HL-60 (cell line): ENCODE results near the gene PLEKHA3.

Experiments
- CTCF ChIP-seq: IDR thresholded peaks from one replicate; pipeline ENCODE4 v1.5.1; 2011; ENCODE audit warnings: low read length, control low read depth, inconsistent platforms; ENCODE audit not compliant: insufficient read depth
- GABPA ChIP-seq: IDR thresholded peaks from 2 replicates; pipeline ENCODE4 v1.6.1; 2012; ENCODE audit warnings: low read depth
- POLR2AphosphoS5 ChIP-seq: IDR thresholded peaks from 2 replicates; pipeline ENCODE4 v1.6.1; 2012; ENCODE audit warnings: low read depth
- REST ChIP-seq: IDR thresholded peaks from 2 replicates; pipeline ENCODE4 v1.6.1; 2012; ENCODE audit warnings: low read depth; ENCODE audit not compliant: insufficient replicate concordance

- TF ChIP-seq CTCF: no peak
- TF ChIP-seq GABPA: no peak
- no peak for TF ChIP-seq POLR2AphosphoS5
- no peak for TF ChIP-seq REST
These were observed 6.9 kb upstream of the PLEKHA3 start for GRCh38 chr2:178473373-178473772.
